ENCODE results near the gene ANKRD11.
"Not testable (repeated sequence)": the region's sequence is repeated elsewhere in the genome, so short reads cannot be mapped to it uniquely, and the experiment has no call there.

ANKRD11 gene

GRCh38 chr16:89334461-89334860 is 155.9 kb downstream of the ANKRD11 start:
- TF ChIP-seq CTCF (IDR thresholded peaks at IDR 0.05; ENCODE audit: low read depth, low read length, poor library complexity, severe bottlenecking) = no peak
- no peak for TF ChIP-seq EZH2phosphoT487 (IDR thresholded peaks at IDR 0.05; ENCODE audit: borderline replicate concordance, low read length)
- H3K4me1 ChIP-seq (ENCODE audit: control insufficient read depth, low read length) = peaks cover 51% of the 10 kb centered on the region
- H3F3A ChIP-seq (ENCODE audit: control insufficient read depth, insufficient read depth) = 0 out of 2 replicates have a peak, but pooled peaks cover 7% of the 10 kb centered on the region
- no peak overlapping the region for H3K27ac ChIP-seq (ENCODE audit: low read depth, low read length)
- H4K20me1 ChIP-seq (ENCODE audit: control insufficient read depth, insufficient read depth, low read depth, low read length) = peaks cover 49% of the 10 kb centered on the region
- no peak overlapping the region for H3K4me3 ChIP-seq (ENCODE audit: low read length)
- peaks cover 98% of the 10 kb centered on the region for H3K79me2 ChIP-seq (ENCODE audit: control insufficient read depth, low read length)
- H3K36me3 ChIP-seq (ENCODE audit: control insufficient read depth, low read length) = no peaks in the 10 kb centered on the region
- no peaks in the 10 kb centered on the region for H3K9me2 ChIP-seq (replicated peaks; ENCODE audit: control insufficient read depth, low read length)
- H3K27me3 ChIP-seq (ENCODE audit: control insufficient read depth, low read length) = no peaks in the 10 kb centered on the region
- no peak overlapping the region for H3K4me2 ChIP-seq (ENCODE audit: low read length)
- no peaks in the 10 kb centered on the region for H3K9me3 ChIP-seq (ENCODE audit: control insufficient read depth, insufficient read depth, low read length)

- Histone ChIP-seq H4K20me1 (ENCODE audit: control insufficient read depth, insufficient read depth, low read depth, low read length) (peaks cover 51% of the 10 kb centered on the region), H3K27me3 (ENCODE audit: control insufficient read depth, low read length) (no peaks in the 10 kb centered on the region), H3K79me2 (ENCODE audit: control insufficient read depth, low read length) (peaks cover 98% of the 10 kb centered on the region), H3K4me2 (ENCODE audit: low read length) (no peak overlapping the region), H3K36me3 (ENCODE audit: control insufficient read depth, low read length) (peaks cover 3% of the 10 kb centered on the region), H3K9me2 (replicated peaks; ENCODE audit: control insufficient read depth, low read length) (no peaks in the 10 kb centered on the region), H3K4me1 (ENCODE audit: control insufficient read depth, low read length) (peaks cover 51% of the 10 kb centered on the region), H3K27ac (ENCODE audit: low read depth, low read length) (no peak overlapping the region), H3F3A (ENCODE audit: control insufficient read depth, insufficient read depth) (0 out of 2 replicates have a peak, but pooled peaks cover 7% of the 10 kb centered on the region), H3K9me3 (ENCODE audit: control insufficient read depth, insufficient read depth, low read length) (no peaks in the 10 kb centered on the region), H3K4me3 (ENCODE audit: low read length) (no peak overlapping the region)
- TF ChIP-seq EZH2phosphoT487 (IDR thresholded peaks at IDR 0.05; ENCODE audit: borderline replicate concordance, low read length) (no peak), CTCF (IDR thresholded peaks at IDR 0.05; ENCODE audit: low read depth, low read length, poor library complexity, severe bottlenecking) (no peak)
These were observed 156.3 kb downstream of the ANKRD11 start for GRCh38 chr16:89334050-89334449.

GRCh38 chr16:89333401-89334001 is 156.9 kb downstream of the ANKRD11 start:
- H3F3A ChIP-seq (ENCODE audit: control insufficient read depth, insufficient read depth); H3K9me3 ChIP-seq (ENCODE audit: control insufficient read depth, insufficient read depth, low read length); H3K9me2 ChIP-seq (replicated peaks; ENCODE audit: control insufficient read depth, low read length); H3K36me3 ChIP-seq (ENCODE audit: control insufficient read depth, low read length); H3K27ac ChIP-seq (ENCODE audit: low read depth, low read length); H3K4me2 ChIP-seq (ENCODE audit: low read length); H3K27me3 ChIP-seq (ENCODE audit: control insufficient read depth, low read length); H3K4me3 ChIP-seq (ENCODE audit: low read length): not testable (repeated sequence)
- H4K20me1 ChIP-seq (ENCODE audit: control insufficient read depth, insufficient read depth, low read depth, low read length) = peaks cover 53% of the 10 kb centered on the region
- H3K79me2 ChIP-seq (ENCODE audit: control insufficient read depth, low read length) = peaks cover 98% of the 10 kb centered on the region
- peaks cover 51% of the 10 kb centered on the region for H3K4me1 ChIP-seq (ENCODE audit: control insufficient read depth, low read length)
- peak; percentile 60 for TF ChIP-seq CTCF (IDR thresholded peaks at IDR 0.05; ENCODE audit: low read depth, low read length, poor library complexity, severe bottlenecking)

All from DOHH2 (cell line).